Activated naive CD8-positive, alpha-beta T cell (primary cell): ENCODE data around the gene MBD6.

Experiments
- H3K27ac Mint-ChIP-seq: one replicate; pipeline ENCODE4 v1.8.0; 2021; ENCODE audit warnings: mixed read lengths
- H3K27me3 Mint-ChIP-seq: one replicate; pipeline ENCODE4 v1.8.0; 2021; ENCODE audit warnings: mixed read lengths
- H3K36me3 Mint-ChIP-seq: one replicate; pipeline ENCODE4 v1.8.0; 2021; ENCODE audit warnings: mixed read lengths
- H3K4me1 Mint-ChIP-seq: one replicate; pipeline ENCODE4 v1.8.0; 2021; ENCODE audit warnings: low read depth, mixed read lengths
- H3K4me3 Mint-ChIP-seq: one replicate; pipeline ENCODE4 v1.8.0; 2021; ENCODE audit warnings: mild to moderate bottlenecking, mixed read lengths
- H3K9me3 Mint-ChIP-seq: one replicate; pipeline ENCODE4 v1.8.0; 2021; ENCODE audit warnings: low read depth, mixed read lengths

Gene MBD6

GRCh38 chr12:57527184-57527583 is 4.6 kb downstream of the MBD6 start:
- H3K4me3 Mint-ChIP-seq, result no peak overlapping the region
- H3K36me3 Mint-ChIP-seq, result no peaks in the 10 kb centered on the region
- H3K9me3 Mint-ChIP-seq, result no peaks in the 10 kb centered on the region
- no peaks in the 10 kb centered on the region for H3K27me3 Mint-ChIP-seq
- peaks cover 19% of the 10 kb centered on the region for H3K4me1 Mint-ChIP-seq
- H3K27ac Mint-ChIP-seq, result no peak overlapping the region

DNA sequence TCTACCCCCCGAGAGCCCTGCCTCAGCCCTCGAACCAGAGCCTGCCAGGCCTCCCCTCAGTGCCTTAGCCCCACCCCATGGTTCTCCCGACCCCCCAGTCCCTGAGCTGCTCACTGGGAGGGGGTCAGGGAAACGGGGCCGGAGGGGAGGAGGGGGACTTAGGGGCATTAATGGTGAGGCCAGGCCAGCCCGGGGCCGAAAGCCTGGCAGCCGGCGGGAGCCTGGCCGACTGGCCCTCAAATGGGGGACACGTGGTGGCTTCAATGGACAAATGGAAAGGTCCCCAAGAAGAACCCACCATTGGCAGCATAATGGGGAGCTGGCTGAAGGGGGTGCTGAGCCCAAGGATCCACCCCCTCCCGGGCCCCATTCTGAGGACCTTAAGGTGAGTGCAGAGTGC is 5.6 kb downstream of the MBD6 start:
- Mint-ChIP-seq H3K9me3 (no peaks in the 10 kb centered on the region), H3K4me3 (no peak overlapping the region), H3K36me3 (no peaks in the 10 kb centered on the region), H3K27me3 (no peaks in the 10 kb centered on the region), H3K4me1 (peaks cover 16% of the 10 kb centered on the region), H3K27ac (no peak overlapping the region)

GRCh38 chr12:57528831-57529555 is 6.4 kb downstream of the MBD6 start:
- no peak overlapping the region for H3K4me3 Mint-ChIP-seq
- no peaks in the 10 kb centered on the region for H3K9me3 Mint-ChIP-seq
- H3K36me3 Mint-ChIP-seq, result no peaks in the 10 kb centered on the region
- H3K27ac Mint-ChIP-seq, result no peak overlapping the region
- H3K27me3 Mint-ChIP-seq, result no peaks in the 10 kb centered on the region
- H3K4me1 Mint-ChIP-seq, result peaks cover 8% of the 10 kb centered on the region

- no peaks in the 10 kb centered on the region for H3K27me3 Mint-ChIP-seq
- H3K27ac Mint-ChIP-seq, result peak overlapping the region; percentile 16
- no peaks in the 10 kb centered on the region for H3K36me3 Mint-ChIP-seq
- no peaks in the 10 kb centered on the region for H3K9me3 Mint-ChIP-seq
- peaks cover 1% of the 10 kb centered on the region for H3K4me1 Mint-ChIP-seq
- H3K4me3 Mint-ChIP-seq, result no peak overlapping the region
These were observed 7.2 kb downstream of the MBD6 start for GRCh38 chr12:57529831-57530230.

DNA sequence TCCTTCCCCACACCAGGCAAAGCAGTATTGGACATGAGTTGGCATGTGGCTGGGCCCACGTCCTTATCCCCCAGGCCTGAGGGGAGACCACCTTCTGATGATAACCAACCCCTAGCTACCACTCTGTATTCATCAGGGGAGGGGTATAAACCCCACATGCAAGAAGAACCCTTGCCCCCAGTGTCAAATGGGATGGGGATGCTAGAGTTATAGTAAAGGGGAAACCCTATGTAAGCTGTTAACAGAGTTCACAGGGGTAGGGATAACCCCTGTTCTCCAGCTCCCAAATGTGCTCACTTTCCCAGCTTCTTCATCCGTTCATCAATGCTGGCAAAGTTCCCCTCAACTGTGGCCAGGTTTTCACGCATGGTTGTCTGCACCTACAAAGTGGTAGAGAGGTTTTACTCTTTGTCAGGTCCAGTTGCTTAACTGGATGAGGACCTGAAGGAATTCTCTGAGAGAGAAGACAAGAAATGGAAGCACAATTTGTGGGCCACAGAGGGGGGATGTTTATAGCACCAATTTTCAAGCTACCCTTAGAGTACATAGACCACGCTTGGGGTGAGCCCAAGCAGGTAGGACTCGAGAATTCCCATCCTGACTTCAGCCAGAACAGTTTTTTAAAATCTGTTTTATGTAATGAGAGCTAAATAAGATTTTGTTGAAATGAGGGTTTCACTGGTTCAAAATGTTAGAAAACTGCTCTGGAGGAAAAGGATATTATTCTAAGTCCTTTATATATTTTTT is 7.9 kb downstream of the MBD6 start:
- Mint-ChIP-seq H3K36me3 (no peaks in the 10 kb centered on the region), H3K4me1 (peaks cover 1% of the 10 kb centered on the region), H3K4me3 (no peak overlapping the region), H3K9me3 (no peaks in the 10 kb centered on the region), H3K27ac (peak overlapping the region; percentile 16), H3K27me3 (no peaks in the 10 kb centered on the region)

DNA sequence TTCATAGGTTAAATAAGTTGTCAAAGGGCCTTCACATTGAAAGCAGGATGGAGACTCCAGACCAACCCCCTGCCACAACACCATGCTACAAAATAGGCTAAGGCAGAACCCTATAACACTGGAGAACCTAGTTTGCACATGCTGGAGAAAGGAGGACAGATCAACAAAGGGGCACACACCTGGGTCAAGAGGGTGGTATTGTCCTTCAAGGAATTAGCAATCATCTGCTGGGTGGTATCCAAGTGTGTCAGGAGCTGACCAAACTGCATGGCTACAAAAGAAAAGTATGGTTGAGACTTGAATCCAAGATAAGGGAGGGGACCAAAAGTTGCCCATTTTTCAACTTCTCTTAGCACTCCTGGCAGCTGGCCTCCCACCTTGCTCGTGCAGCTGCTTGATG is 9.2 kb downstream of the MBD6 start:
- Mint-ChIP-seq H3K9me3 (no peaks in the 10 kb centered on the region), H3K27me3 (no peaks in the 10 kb centered on the region), H3K4me1 (peaks cover 1% of the 10 kb centered on the region), H3K27ac (no peak overlapping the region), H3K36me3 (no peaks in the 10 kb centered on the region), H3K4me3 (no peak overlapping the region)

DNA sequence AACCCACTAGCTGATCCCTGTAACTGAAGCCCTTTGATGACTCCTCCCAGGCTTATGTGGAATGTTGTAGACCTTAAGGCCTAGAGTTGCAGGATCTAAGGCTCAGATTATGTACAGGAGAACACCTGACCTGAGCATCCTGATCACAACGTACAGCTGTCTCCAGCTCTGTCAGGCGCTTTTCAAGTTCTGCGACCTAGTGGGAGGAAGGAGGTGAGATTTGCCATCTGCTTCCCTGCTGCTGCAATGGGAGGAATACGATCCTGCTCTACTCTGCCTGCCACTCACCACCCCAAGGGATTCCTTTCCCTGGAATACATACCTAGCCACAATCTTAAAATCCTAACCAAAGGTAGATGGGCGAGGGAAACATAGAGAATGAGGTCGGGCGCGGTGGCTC is 10.5 kb downstream of the MBD6 start:
- no peaks in the 10 kb centered on the region for H3K9me3 Mint-ChIP-seq
- H3K4me1 Mint-ChIP-seq, result no peaks in the 10 kb centered on the region
- no peak overlapping the region for H3K27ac Mint-ChIP-seq
- H3K4me3 Mint-ChIP-seq, result no peak overlapping the region
- peaks cover 2% of the 10 kb centered on the region for H3K36me3 Mint-ChIP-seq
- H3K27me3 Mint-ChIP-seq, result no peaks in the 10 kb centered on the region

- no peaks in the 10 kb centered on the region for H3K4me1 Mint-ChIP-seq
- H3K27me3 Mint-ChIP-seq, result no peaks in the 10 kb centered on the region
- H3K4me3 Mint-ChIP-seq, result no peak overlapping the region
- no peak overlapping the region for H3K27ac Mint-ChIP-seq
- peaks cover 5% of the 10 kb centered on the region for H3K36me3 Mint-ChIP-seq
- no peaks in the 10 kb centered on the region for H3K9me3 Mint-ChIP-seq
These were observed 11.6 kb downstream of the MBD6 start for GRCh38 chr12:57534250-57534649.

GRCh38 chr12:57534991-57535543 is 12.4 kb downstream of the MBD6 start:
- H3K4me3 Mint-ChIP-seq, result no peak overlapping the region
- no peaks in the 10 kb centered on the region for H3K27me3 Mint-ChIP-seq
- peaks cover 5% of the 10 kb centered on the region for H3K36me3 Mint-ChIP-seq
- H3K4me1 Mint-ChIP-seq, result no peaks in the 10 kb centered on the region
- H3K9me3 Mint-ChIP-seq, result no peaks in the 10 kb centered on the region
- H3K27ac Mint-ChIP-seq, result no peak overlapping the region

GRCh38 chr12:57535764-57536596 is 13.4 kb downstream of the MBD6 start:
- no peak overlapping the region for H3K4me3 Mint-ChIP-seq
- H3K27ac Mint-ChIP-seq, result peak overlapping the region; percentile 29
- no peaks in the 10 kb centered on the region for H3K27me3 Mint-ChIP-seq
- no peaks in the 10 kb centered on the region for H3K4me1 Mint-ChIP-seq
- H3K9me3 Mint-ChIP-seq, result no peaks in the 10 kb centered on the region
- peaks cover 5% of the 10 kb centered on the region for H3K36me3 Mint-ChIP-seq

DNA sequence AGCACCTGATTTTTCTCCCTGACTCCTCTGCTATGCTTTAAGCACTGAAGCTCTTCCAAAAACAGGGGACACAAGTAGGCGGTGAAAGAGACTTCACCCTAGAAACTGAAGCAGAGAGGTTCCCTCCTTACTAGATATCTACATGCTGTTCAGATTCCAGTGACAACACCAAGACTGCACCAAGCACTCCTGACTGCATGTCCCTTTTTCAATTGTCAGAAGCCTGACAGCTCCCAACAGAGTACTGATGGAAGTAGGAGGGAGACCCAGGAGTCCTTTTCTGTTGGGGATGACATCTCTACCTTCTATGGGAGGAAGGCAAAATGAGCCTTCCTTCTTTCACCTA is 13.9 kb downstream of the MBD6 start:
- Mint-ChIP-seq H3K36me3 (peaks cover 5% of the 10 kb centered on the region), H3K27ac (no peak overlapping the region)

DNA sequence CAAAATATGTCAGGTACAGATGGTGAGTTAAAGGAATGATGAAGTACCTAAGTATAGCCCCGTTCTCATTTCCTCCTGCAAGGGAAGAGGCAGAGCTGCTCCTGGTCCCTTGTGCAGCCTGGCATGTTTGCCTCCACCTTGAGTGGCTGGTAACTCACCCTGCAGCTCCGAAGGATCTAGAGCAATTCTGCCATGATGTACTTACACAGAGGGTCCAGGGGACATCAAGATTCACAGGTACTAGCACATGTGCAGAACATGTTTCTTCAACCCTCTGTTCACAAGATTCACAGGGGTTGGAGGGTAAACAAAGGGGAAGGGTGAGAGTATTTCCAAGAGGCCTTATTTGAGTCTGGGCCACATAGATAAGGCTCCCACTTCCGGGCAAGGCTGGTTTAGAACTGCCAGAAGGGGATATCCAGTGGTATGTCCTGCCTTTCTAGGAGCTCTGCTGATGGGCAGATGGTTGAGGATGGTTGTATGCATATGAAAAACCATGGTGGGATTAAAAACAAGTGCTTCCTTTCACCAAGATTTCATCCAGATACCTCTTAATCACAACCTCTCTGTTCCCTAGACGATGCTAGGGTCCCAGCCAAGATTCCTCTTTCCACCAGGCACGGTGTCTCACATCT is 16.6 kb downstream of the MBD6 start:
- H3K27ac Mint-ChIP-seq, result no peak overlapping the region
- peaks cover 5% of the 10 kb centered on the region for H3K36me3 Mint-ChIP-seq
- H3K4me1 Mint-ChIP-seq, result peaks cover 9% of the 10 kb centered on the region
- H3K27me3 Mint-ChIP-seq, result no peaks in the 10 kb centered on the region
- H3K9me3 Mint-ChIP-seq, result no peaks in the 10 kb centered on the region
- no peak overlapping the region for H3K4me3 Mint-ChIP-seq

More for the DNA sequence above, 13.9 kb downstream of the MBD6 start:
- Mint-ChIP-seq H3K4me1 (no peaks in the 10 kb centered on the region), H3K9me3 (no peaks in the 10 kb centered on the region), H3K27me3 (no peaks in the 10 kb centered on the region), H3K4me3 (no peak overlapping the region)

- no peak overlapping the region for H3K27ac Mint-ChIP-seq
These were observed 18.4 kb downstream of the MBD6 start for GRCh38 chr12:57541001-57541400.

GRCh38 chr12:57541717-57542116 is 19.1 kb downstream of the MBD6 start:
- H3K36me3 Mint-ChIP-seq, result peaks cover 6% of the 10 kb centered on the region
- H3K9me3 Mint-ChIP-seq, result no peaks in the 10 kb centered on the region
- H3K27ac Mint-ChIP-seq, result no peak overlapping the region
- H3K4me1 Mint-ChIP-seq, result peaks cover 25% of the 10 kb centered on the region
- H3K4me3 Mint-ChIP-seq, result no peak overlapping the region
- no peaks in the 10 kb centered on the region for H3K27me3 Mint-ChIP-seq

More at GRCh38 chr12:57541001-57541400, 18.4 kb downstream of the MBD6 start:
- Mint-ChIP-seq H3K36me3 (peaks cover 6% of the 10 kb centered on the region), H3K4me3 (no peak overlapping the region), H3K9me3 (no peaks in the 10 kb centered on the region), H3K4me1 (peaks cover 21% of the 10 kb centered on the region), H3K27me3 (no peaks in the 10 kb centered on the region)
